ENCODE data around the gene DERA.

The DERA gene

GRCh38 chr12:16086462-16086861 lies 175.3 kb downstream of the DERA start:
- CTCF ChIA-PET = no interaction called here
- POLR2A ChIA-PET = no interaction called here
- no peak overlapping the region for H3K4me3 ChIP-seq (ENCODE audit: low read depth, low read length)

GRCh38 chr12:16086942-16087341 lies 175.8 kb downstream of the DERA start:
- no peak for TF ChIP-seq ZNF155 (tag by site-specific recombination; IDR thresholded peaks at IDR 0.05)
- TF ChIP-seq ZNF398 (tag by site-specific recombination; IDR thresholded peaks at IDR 0.05) = no peak
- TF ChIP-seq ZBTB26 (tag by site-specific recombination; optimal IDR thresholded peaks at IDR 0.05) = no peak
- no peak for TF ChIP-seq ZNF692 (tag by site-specific recombination; IDR thresholded peaks at IDR 0.05)
- no peak for TF ChIP-seq ZNF121 (tag by site-specific recombination; IDR thresholded peaks at IDR 0.05)
- no peak for TF ChIP-seq ZNF701 (tag by site-specific recombination; IDR thresholded peaks at IDR 0.05)
- TF ChIP-seq SCRT2 (tag by site-specific recombination; IDR thresholded peaks at IDR 0.05) = no peak
- no peak for TF ChIP-seq ZNF146 (tag by site-specific recombination; IDR thresholded peaks at IDR 0.05)
- TF ChIP-seq ZNF169 (tag by site-specific recombination; IDR thresholded peaks at IDR 0.05) = no peak
- TF ChIP-seq ZNF132 (tag by site-specific recombination; IDR thresholded peaks at IDR 0.05; ENCODE audit: borderline replicate concordance) = no peak
- TF ChIP-seq ZNF114 (tag by site-specific recombination; IDR thresholded peaks at IDR 0.05) = no peak
- no peak for TF ChIP-seq BCL6B (tag by site-specific recombination; IDR thresholded peaks at IDR 0.05)
- TF ChIP-seq ZNF580 (tag by site-specific recombination; IDR thresholded peaks at IDR 0.05) = no peak
- no peak for TF ChIP-seq HOXC10 (CRISPR knock-in tag; IDR thresholded peaks at IDR 0.05)
- TF ChIP-seq ZNF514 (tag by site-specific recombination; IDR thresholded peaks at IDR 0.05) = no peak
- no peak for TF ChIP-seq ZNF311 (tag by site-specific recombination; IDR thresholded peaks at IDR 0.05; ENCODE audit: borderline replicate concordance)
- no peak for TF ChIP-seq GLIS2 (tag by site-specific recombination; IDR thresholded peaks at IDR 0.05)
- TF ChIP-seq ZBTB44 (tag by site-specific recombination; IDR thresholded peaks at IDR 0.05) = no peak
- TF ChIP-seq ZBTB7A (tag by site-specific recombination; IDR thresholded peaks at IDR 0.05; ENCODE audit: low read depth) = no peak
- H3K4me3 ChIP-seq (ENCODE audit: low read depth, low read length) = no peak overlapping the region
- H3K9me3 ChIP-seq (ENCODE audit: control insufficient read depth, insufficient read depth, low read depth, low read length) = no peaks in the 10 kb centered on the region
- POLR2A ChIA-PET = no interaction called here
- H3K36me3 ChIP-seq (ENCODE audit: control insufficient read depth in 2 of 2, insufficient read depth in 1 of 2, low read length in 2 of 2) = no peaks in the 10 kb centered on the region
- no peaks in the 10 kb centered on the region for H3K4me1 ChIP-seq (ENCODE audit: control insufficient read depth, insufficient read depth, low read length)
- CTCF ChIA-PET = no interaction called here
- H3K27ac ChIP-seq (ENCODE audit: extremely low read depth, low read depth, low read length) = no peak overlapping the region

More at GRCh38 chr12:16086462-16086861, 175.3 kb downstream of the DERA start:
- TF ChIP-seq ZNF530 (tag by site-specific recombination; IDR thresholded peaks at IDR 0.05; ENCODE audit: low read depth) (no peak), ZNF366 (tag by site-specific recombination; conservative IDR thresholded peaks at IDR 0.05) (no peak)
- Histone ChIP-seq H3K36me3 (ENCODE audit: control insufficient read depth in 2 of 2, insufficient read depth in 1 of 2, low read length in 2 of 2) (no peaks in the 10 kb centered on the region), H3K9me3 (ENCODE audit: control insufficient read depth, insufficient read depth, low read depth, low read length) (no peaks in the 10 kb centered on the region), H3K4me1 (ENCODE audit: control insufficient read depth, insufficient read depth, low read length) (no peaks in the 10 kb centered on the region), H3K27ac (ENCODE audit: extremely low read depth, low read depth, low read length) (no peak overlapping the region)

Measured in HEK293 (cell line).